ENCODE data around the gene KIF21B.

DNA sequence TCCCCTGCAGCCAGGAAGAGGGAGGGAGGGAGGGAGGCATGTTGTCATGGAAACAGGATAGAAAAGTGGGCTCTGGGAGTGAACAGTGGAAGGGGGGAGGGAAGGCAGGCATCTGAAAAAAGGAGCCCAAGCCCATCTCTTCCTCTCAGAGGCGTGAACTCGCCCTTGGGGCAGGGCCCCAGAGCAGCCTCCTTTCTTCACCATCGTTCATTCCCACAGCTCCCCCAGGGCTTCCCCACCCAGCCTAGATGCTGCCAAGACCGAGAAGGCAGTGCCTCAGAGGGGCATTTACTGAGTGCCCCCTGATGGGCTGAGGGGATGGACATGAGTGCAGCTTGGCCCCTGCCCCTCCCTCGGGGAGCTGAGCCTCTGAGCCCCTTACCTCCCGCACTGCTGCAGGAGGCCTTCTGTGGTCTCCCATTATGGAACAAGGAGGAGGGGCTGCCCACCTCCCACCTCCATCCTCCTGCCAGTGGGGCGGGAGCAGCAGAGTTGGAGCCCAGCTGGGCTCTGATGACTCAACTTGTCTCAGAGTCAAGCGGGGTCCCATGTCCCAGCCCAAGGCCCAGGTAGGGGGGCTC lies 39.1 kb upstream of the KIF21B start:
- TF ChIP-seq CTCF (IDR thresholded peaks at IDR 0.05) (no peak), POLR2A (IDR thresholded peaks at IDR 0.05) (no peak), POLR2AphosphoS5 (IDR thresholded peaks at IDR 0.05) (no peak)
